Measurements from ENCODE around the gene MS4A7. TPM values are rescaled to one million over a fixed set of nuclear protein-coding genes. Genes with fewer than 3 reads are reported as not detected.
A peak's percentile ranks its signal among the peaks of the same experiment; 100 is the strongest.

MS4A7 gene
- total and polyA plus RNA-seq, 11 donors, result 2.7 to 57.1 (median 8.3) TPM

GRCh38 chr11:60370252-60370810, 8.0 kb upstream of the MS4A7 start:
- no peaks in the 10 kb centered on the region for H3K36me3 ChIP-seq
- no peaks in the 10 kb centered on the region for H3K9me3 ChIP-seq
- TF ChIP-seq CTCF (IDR thresholded peaks at IDR 0.05) (no peak), POLR2A (IDR thresholded peaks at IDR 0.05) (no peak)
- intact Hi-C loops (cut with DNase I), result no loop called here
- WGBS, 4 donors, result 57 to 70% (median 65%) methylated on average over 2 of the region's 2 CpGs
- ATAC-seq, result no peak
- peak overlapping the region in 1 of 12 donors; percentile 74 for H3K27ac ChIP-seq
- DNase-seq, result no peak
- H3K27me3 ChIP-seq, result peaks cover 0 to 7% (median 0%) of the 10 kb centered on the region in 9 donors
- H3K4me1 ChIP-seq, result peaks cover 0 to 6% (median 0%) of the 10 kb centered on the region in 12 donors
- H3K4me3 ChIP-seq, result no peak overlapping the region

- intact Hi-C loops (cut with DNase I), result no loop called here
- Histone ChIP-seq H3K4me3 (no peak overlapping the region), H3K27ac (peak overlapping the region in 2 of 12 donors; percentile 11 to 74), H3K9me3 (no peaks in the 10 kb centered on the region), H3K4me1 (peaks cover 0 to 6% (median 0%) of the 10 kb centered on the region in 12 donors), H3K36me3 (no peaks in the 10 kb centered on the region), H3K27me3 (peaks cover 0 to 5% (median 0%) of the 10 kb centered on the region in 9 donors)
- ATAC-seq, result no peak
- TF ChIP-seq CTCF (IDR thresholded peaks at IDR 0.05) (no peak), POLR2A (IDR thresholded peaks at IDR 0.05) (no peak)
- DNase-seq, result no peak
- WGBS, 4 donors, result 39 to 53% (median 45%) methylated on average over 5 of the region's 5 CpGs
These were observed 7.5 kb upstream of the MS4A7 start for GRCh38 chr11:60370811-60371298.

GRCh38 chr11:60371386-60371785, 6.9 kb upstream of the MS4A7 start:
- TF ChIP-seq CTCF (IDR thresholded peaks at IDR 0.05) (no peak), POLR2A (IDR thresholded peaks at IDR 0.05) (no peak)
- Histone ChIP-seq H3K27ac (peak overlapping the region in 2 of 12 donors; percentile 23 to 74), H3K4me3 (no peak overlapping the region), H3K9me3 (no peaks in the 10 kb centered on the region), H3K27me3 (peaks cover 0 to 5% (median 0%) of the 10 kb centered on the region in 9 donors), H3K36me3 (no peaks in the 10 kb centered on the region), H3K4me1 (peaks cover 0 to 10% (median 0%) of the 10 kb centered on the region in 12 donors)
- DNase-seq (no peak), ATAC-seq (no peak)
- intact Hi-C loops (cut with DNase I), result no loop called here
- WGBS, 4 donors, result 75 to 82% (median 77%) methylated on average over 3 of the region's 3 CpGs

- H3K36me3 ChIP-seq, result no peaks in the 10 kb centered on the region
- peaks cover 0 to 14% (median 0%) of the 10 kb centered on the region in 12 donors for H3K4me1 ChIP-seq
- intact Hi-C loops (cut with DNase I), result no loop called here
- H3K9me3 ChIP-seq, result no peaks in the 10 kb centered on the region
- ATAC-seq, result no peak
- 59 to 69% (median 63%) methylated on average over 1 of the region's 1 CpG for WGBS, 4 donors
- no peak overlapping the region for H3K4me3 ChIP-seq
- no peak for DNase-seq
- no peak for TF ChIP-seq POLR2A (IDR thresholded peaks at IDR 0.05)
- TF ChIP-seq CTCF (IDR thresholded peaks at IDR 0.05), result no peak
- H3K27me3 ChIP-seq, result peaks cover 0 to 5% (median 0%) of the 10 kb centered on the region in 9 donors
- H3K27ac ChIP-seq, result peak overlapping the region in 2 of 12 donors; percentile 23 to 74
These were observed 6.5 kb upstream of the MS4A7 start for GRCh38 chr11:60371854-60372253.
